Measurements from ENCODE around the gene TRMT2B.

- TF ChIP-seq YY1 (IDR thresholded peaks at IDR 0.05; ENCODE audit: insufficient read depth, insufficient read length) (no peak), SUZ12 (IDR thresholded peaks at IDR 0.05; ENCODE audit: extremely low read depth, insufficient read depth, insufficient read length) (no peak), ZNF274 (IDR thresholded peaks at IDR 0.05; ENCODE audit: low read depth, low read length) (no peak)
Observed at GRCh38 chrX:101081231-101081630, 29.3 kb upstream of the TRMT2B start.

Data from NT2/D1 (cell line).